Spleen (tissue), 11 donors: ENCODE data around the gene AMHR2. TPM values are rescaled to one million over a fixed set of nuclear protein-coding genes. Genes with fewer than 3 reads are reported as not detected.
A peak's percentile ranks its signal among the peaks of the same experiment; 100 is the strongest.
"Not testable (repeated sequence)": the region's sequence is repeated elsewhere in the genome, so short reads cannot be mapped to it uniquely, and the experiment has no call there.

Experiments
- DNase-seq: peaks from one replicate; pipeline ENCODE4 v3.0.0-alpha.2; 2020
- H3K27ac ChIP-seq, 8 donors: fragments of 200-600 bp; sonication (generic) in 7 of 8; 1 replicate in 4 of 8; 2 replicates in 4 of 8; pipeline versions ENCODE4 v1.5.0 to v1.8.0; 2016 to 2021; ENCODE audit warnings: inconsistent platforms in 4 of 8, mild to moderate bottlenecking in 4 of 8, moderate library complexity in 1 of 8
- H3K27me3 ChIP-seq, 7 donors: fragments of 200-600 bp; sonication (generic) in 6 of 7; replicated peaks in 1 of 7; 1 replicate in 4 of 7; 2 replicates in 3 of 7; pipeline versions ENCODE4 v1.5.0 to v1.8.0; 2016 to 2021; ENCODE audit warnings: inconsistent platforms in 3 of 7, mild to moderate bottlenecking in 1 of 7
- H3K36me3 ChIP-seq, 6 donors: fragments of 200-600 bp; sonication (generic) in 5 of 6; 1 replicate in 4 of 6; 2 replicates in 2 of 6; pipeline versions ENCODE4 v1.5.0 to v1.8.0; 2016 to 2021; ENCODE audit warnings: inconsistent platforms in 2 of 6
- H3K4me1 ChIP-seq, 6 donors: fragments of 200-600 bp; sonication (generic) in 5 of 6; 1 replicate in 3 of 6; 2 replicates in 3 of 6; pipeline versions ENCODE4 v1.5.0 to v1.8.0; 2016 to 2021; ENCODE audit warnings: inconsistent platforms in 3 of 6
- H3K4me3 ChIP-seq, 8 donors: fragments of 200-600 bp; sonication (generic) in 7 of 8; 1 replicate in 4 of 8; 2 replicates in 4 of 8; pipeline versions ENCODE4 v1.5.0 to v1.8.0; 2016 to 2021; ENCODE audit warnings: inconsistent platforms in 4 of 8, mild to moderate bottlenecking in 4 of 8, moderate library complexity in 2 of 8
- H3K9me3 ChIP-seq, 8 donors: fragments of 200-600 bp; sonication (generic) in 7 of 8; 1 replicate in 4 of 8; 2 replicates in 4 of 8; pipeline versions ENCODE4 v1.5.0 to v1.8.0; 2016 to 2021; ENCODE audit warnings: inconsistent platforms in 4 of 8
- CTCF ChIP-seq, 11 experiments: fragments of 200-600 bp in 7 of 11; fragments of 450-650 bp in 4 of 11; sonication (generic) in 4 of 11; IDR thresholded peaks in 8 of 11; conservative IDR thresholded peaks in 3 of 11; 1 replicate in 7 of 11; 2 replicates in 4 of 11; pipeline versions ENCODE4 v1.4.0 to v1.8.0; 2016 to 2021; ENCODE audit warnings: antibody characterized with exemption in 11 of 11, inconsistent platforms in 4 of 11, mild to moderate bottlenecking in 1 of 11
- POLR2A ChIP-seq, 3 donors: fragments of 450-650 bp; IDR thresholded peaks; one replicate each; pipeline ENCODE4 v1.5.1; 2017; ENCODE audit warnings: antibody characterized with exemption in 3 of 3, mild to moderate bottlenecking in 1 of 3
- POLR2AphosphoS5 ChIP-seq, 3 donors: sonication (generic); formaldehyde crosslinking; IDR thresholded peaks; one replicate each; pipeline ENCODE4 v1.5.1; 2017; ENCODE audit warnings: antibody characterized with exemption in 3 of 3
- WGBS, 5 donors: extraction: QIAGEN DNeasy Blood & Tissue Kit in 3 of 5; methylation state at CpG; one replicate each; pipeline versions ENCODE4 v1.1.5 to v1.1.7; 2013 to 2018; 5-methylcytosine and 5-hydroxymethylcytosine counted together
- intact Hi-C: fragments of 100-400 bp; cut with DNase I; formaldehyde crosslinking; loops from one replicate; pipeline ENCODE4 v1.15.0; 2023; ENCODE audit warnings: low total_unique reads
- polyA plus RNA-seq, 3 donors: library from polyadenylated mRNA; stranded (reverse); fragments of 200-250 nt; gene quantifications; one replicate each; pipeline ENCODE4 v1.2.1, GENCODE V29; 2013
- total RNA-seq, 7 donors: library from RNA; depleted of rRNA in 3 of 7; stranded (reverse); fragments of >200 nt in 3 of 7; fragmentation: NEBNext Ultra II Directional in 4 of 7; extraction: Animal tissue kit (Norgen Biotek cat#: 25700) in 4 of 7; gene quantifications; one replicate each; pipeline versions ENCODE4 v1.1.0 to v1.2.1, GENCODE V29; 2016 to 2021
- donor health status: healthy with polysubstance abuse.
- donor health status: DM: no; HTN: no; CAD: no; lungs with moderate emphysema.
- donor health status: DM: no; HTN: no; CAD: no.
- donor health status: Bipolar disorder and iron deficiency.
- donor health status: healthy.
- donor health status: DM: no; HTN: no; CAD: no.
- donor health status: DM: yes; HTN: yes; CAD: no.

AMHR2 gene
- total and polyA plus RNA-seq, 10 donors: 1.2 to 20.6 (median 7.9) TPM

GRCh38 chr12:53443955-53444354 lies 20.3 kb downstream of the AMHR2 start:
- no peak for DNase-seq
- intact Hi-C loops: no loop called here
- H3K27me3 ChIP-seq: no peaks in the 10 kb centered on the region
- TF ChIP-seq POLR2AphosphoS5 (IDR thresholded peaks at IDR 0.05) (no peak), CTCF (IDR thresholded peaks at IDR 0.05 in 8 of 11, conservative IDR thresholded peaks at IDR 0.05 in 3 of 11) (no peak), POLR2A (IDR thresholded peaks at IDR 0.05) (no peak)
- H3K9me3 ChIP-seq: no peaks in the 10 kb centered on the region
- H3K27ac ChIP-seq: peak overlapping the region in 2 of 8 donors; percentile 26 to 36
- peak overlapping the region in 1 of 8 donors; percentile 2 for H3K4me3 ChIP-seq
- WGBS, 5 donors: 92 to 95% (median 94%) methylated on average over 4 of the region's 4 CpGs
- H3K36me3 ChIP-seq: peaks cover 0 to 64% (median 49%) of the 10 kb centered on the region in 6 donors
- H3K4me1 ChIP-seq: peaks cover 24 to 68% (median 46%) of the 10 kb centered on the region in 6 donors

DNA sequence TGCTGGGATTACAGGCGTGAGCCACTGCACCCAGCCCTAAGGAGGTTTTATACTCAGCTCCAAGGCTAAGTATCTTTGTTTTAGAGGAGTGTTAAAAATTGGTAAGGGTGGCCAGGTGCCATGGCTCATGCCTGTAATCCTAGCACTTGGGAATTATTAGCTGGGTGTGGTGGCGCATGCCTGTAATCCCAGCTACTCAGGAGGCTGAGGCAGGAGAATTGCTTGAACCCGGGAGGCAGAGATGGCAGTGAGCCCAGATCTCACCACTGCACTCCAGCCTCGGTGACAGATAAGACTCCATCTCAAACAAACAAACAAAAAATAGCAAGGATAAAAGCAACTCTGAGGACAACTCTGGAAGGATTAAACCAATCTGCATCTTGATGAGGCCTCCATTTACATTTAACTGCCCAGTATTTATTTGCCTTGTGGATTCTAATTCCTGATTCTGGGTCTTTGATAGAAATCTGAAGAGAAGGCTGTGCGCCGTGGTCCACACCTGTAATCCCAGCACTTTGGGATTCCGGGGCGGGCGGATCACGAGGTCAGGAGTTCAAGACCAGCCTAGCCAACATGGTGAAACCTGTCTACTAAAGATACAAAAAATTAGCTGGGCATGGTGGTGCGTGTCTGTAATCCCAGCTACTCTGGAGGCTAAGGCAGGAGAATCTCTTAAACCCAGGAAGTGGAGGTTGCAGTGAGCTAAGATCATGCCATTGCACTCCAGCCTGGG lies 21.1 kb downstream of the AMHR2 start:
- H3K9me3 ChIP-seq, intact Hi-C loops, H3K4me3 ChIP-seq, DNase-seq, H3K27me3 ChIP-seq: not testable (repeated sequence)
- peak overlapping the region in 1 of 8 donors; percentile 8 for H3K27ac ChIP-seq
- H3K4me1 ChIP-seq: peaks cover 24 to 68% (median 46%) of the 10 kb centered on the region in 6 donors
- H3K36me3 ChIP-seq: peaks cover 0 to 72% (median 51%) of the 10 kb centered on the region in 6 donors
- WGBS, 5 donors: 91 to 96% (median 93%) methylated on average over 11 of the region's 11 CpGs

DNA sequence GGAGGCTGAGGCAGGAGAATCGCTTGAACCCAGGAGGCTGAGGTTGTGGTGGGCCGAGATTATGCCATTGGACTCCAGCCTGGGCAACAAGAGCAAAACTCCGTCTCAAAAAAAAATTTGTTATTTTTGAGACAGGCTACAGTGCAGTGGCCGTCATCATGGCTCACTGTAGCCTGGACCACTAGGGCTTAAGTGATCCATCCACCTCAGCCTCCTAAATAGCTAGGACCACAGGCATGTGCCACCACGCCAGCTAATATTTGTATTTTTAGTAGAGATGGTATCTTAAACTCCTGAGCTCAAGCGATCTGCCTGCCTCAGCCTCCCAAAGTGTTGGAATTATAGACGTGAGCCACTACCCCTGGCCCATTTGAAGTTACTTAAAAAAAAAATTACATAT lies 27.3 kb downstream of the AMHR2 start:
- 85 to 96% (median 91%) methylated on average over 7 of the region's 7 CpGs for WGBS, 5 donors

GRCh38 chr12:53451661-53452158 lies 28.1 kb downstream of the AMHR2 start, which contains the start of gene PCBP2:
PCBP2 (plus strand) TSS chr12:53452102; CDS start chr12:53454801, 2,699 bp downstream.
- intact Hi-C loops: loop anchor here (10.0 kb wide), 1 partner anchor 53 kb away; the partner anchor contains the start of genes NPFF and TARBP2

More for the DNA sequence above, 27.3 kb downstream of the AMHR2 start:
- intact Hi-C loops: loop anchor here (10.0 kb wide), 1 partner anchor 54 kb away; the partner anchor contains the start of genes NPFF and TARBP2
- TF ChIP-seq CTCF (IDR thresholded peaks at IDR 0.05 in 8 of 11, conservative IDR thresholded peaks at IDR 0.05 in 3 of 11) (no peak), POLR2A (IDR thresholded peaks at IDR 0.05) (no peak), POLR2AphosphoS5 (IDR thresholded peaks at IDR 0.05) (peak in 1 of 3 donors; percentile 6)
- no peaks in the 10 kb centered on the region for H3K9me3 ChIP-seq
- H3K27ac ChIP-seq: peak overlapping the region in 2 of 8 donors; percentile 17 to 97
- H3K4me3 ChIP-seq: no peak overlapping the region
- no peaks in the 10 kb centered on the region for H3K27me3 ChIP-seq
- peaks cover 25 to 59% (median 37%) of the 10 kb centered on the region in 6 donors for H3K4me1 ChIP-seq
- peaks cover 4 to 70% (median 42%) of the 10 kb centered on the region in 6 donors for H3K36me3 ChIP-seq
- no peak for DNase-seq

More at GRCh38 chr12:53451661-53452158, 28.1 kb downstream of the AMHR2 start, which contains the start of gene PCBP2:
- peak within 1 kb of the TSS; percentile 84 to 97 (median 97) for H3K27ac ChIP-seq
- peaks cover 25 to 61% (median 36%) of the 10 kb centered on the region in 6 donors for H3K4me1 ChIP-seq
- peak within 1 kb of the TSS; percentile 59 to 83 (median 69) for H3K4me3 ChIP-seq
- no peaks in the 10 kb centered on the region for H3K27me3 ChIP-seq
- H3K9me3 ChIP-seq: no peaks in the 10 kb centered on the region
- WGBS, 5 donors: 0 to 1% (median 0%) methylated on average over 21 to 30 of the region's 32 CpGs
- H3K36me3 ChIP-seq: peaks cover 10 to 70% (median 45%) of the 10 kb centered on the region in 6 donors
- peak; percentile 100 for DNase-seq
- TF ChIP-seq POLR2AphosphoS5 (IDR thresholded peaks at IDR 0.05) (peak; percentile 95 to 99 (median 97)), CTCF (IDR thresholded peaks at IDR 0.05 in 8 of 11, conservative IDR thresholded peaks at IDR 0.05 in 3 of 11) (peak; percentile 87 to 99 (median 95)), POLR2A (IDR thresholded peaks at IDR 0.05) (peak in 2 of 3 donors; percentile 47 to 64)
